ENCODE measurements around the gene LHX4. TPM values are rescaled to one million over a fixed set of nuclear protein-coding genes. Genes with fewer than 3 reads are reported as not detected.

LHX4 gene
- total and polyA plus RNA-seq, 4 donors: under 0.01 to 0.19 (median 0.05) TPM

- Histone ChIP-seq H3K9ac (ENCODE audit: low read depth in 1 of 2, low read length in 2 of 2) (no peak overlapping the region), H3K4me3 (ENCODE audit: low read depth in 1 of 3, low read length in 3 of 3) (no peak overlapping the region), H3K36me3 (ENCODE audit: control insufficient read depth in 4 of 4, insufficient read depth in 3 of 4, low read depth in 1 of 4, low read length in 3 of 4) (no peaks in the 10 kb centered on the region), H3K4me1 (ENCODE audit: control insufficient read depth in 4 of 4, insufficient read depth in 4 of 4, low read length in 3 of 4) (peaks cover 0 to 6% (median 0%) of the 10 kb centered on the region in 4 donors), H3K9me3 (ENCODE audit: control insufficient read depth in 4 of 4, low read length in 3 of 4) (no peaks in the 10 kb centered on the region), H3K27me3 (ENCODE audit: control insufficient read depth in 4 of 4, insufficient read depth in 4 of 4, low read length in 3 of 4) (no peaks in the 10 kb centered on the region), H3K27ac (ENCODE audit: low read depth in 1 of 2, low read length in 2 of 2) (no peak overlapping the region)
- DNase-seq (ENCODE audit: low spot score): no peak
- TF ChIP-seq HNF4A (conservative IDR thresholded peaks at IDR 0.05) (no peak), FOXA1 (IDR thresholded peaks at IDR 0.05) (no peak), JUND (IDR thresholded peaks at IDR 0.05) (no peak), EGR1 (IDR thresholded peaks at IDR 0.05; ENCODE audit: low read depth in 2 of 2) (no peak), RXRA (IDR thresholded peaks at IDR 0.05) (no peak), SP1 (IDR thresholded peaks at IDR 0.05) (no peak), GABPA (IDR thresholded peaks at IDR 0.05 in 1 of 2, conservative IDR thresholded peaks at IDR 0.05 in 1 of 2) (no peak), REST (IDR thresholded peaks at IDR 0.05) (no peak), NR2F2 (IDR thresholded peaks at IDR 0.05) (no peak), YY1 (IDR thresholded peaks at IDR 0.05) (no peak), FOXA2 (IDR thresholded peaks at IDR 0.05) (no peak), HNF4G (IDR thresholded peaks at IDR 0.05) (no peak), RAD21 (IDR thresholded peaks at IDR 0.05) (no peak), TAF1 (conservative IDR thresholded peaks at IDR 0.05) (no peak)
- TF ChIP-seq, protein P1, sequence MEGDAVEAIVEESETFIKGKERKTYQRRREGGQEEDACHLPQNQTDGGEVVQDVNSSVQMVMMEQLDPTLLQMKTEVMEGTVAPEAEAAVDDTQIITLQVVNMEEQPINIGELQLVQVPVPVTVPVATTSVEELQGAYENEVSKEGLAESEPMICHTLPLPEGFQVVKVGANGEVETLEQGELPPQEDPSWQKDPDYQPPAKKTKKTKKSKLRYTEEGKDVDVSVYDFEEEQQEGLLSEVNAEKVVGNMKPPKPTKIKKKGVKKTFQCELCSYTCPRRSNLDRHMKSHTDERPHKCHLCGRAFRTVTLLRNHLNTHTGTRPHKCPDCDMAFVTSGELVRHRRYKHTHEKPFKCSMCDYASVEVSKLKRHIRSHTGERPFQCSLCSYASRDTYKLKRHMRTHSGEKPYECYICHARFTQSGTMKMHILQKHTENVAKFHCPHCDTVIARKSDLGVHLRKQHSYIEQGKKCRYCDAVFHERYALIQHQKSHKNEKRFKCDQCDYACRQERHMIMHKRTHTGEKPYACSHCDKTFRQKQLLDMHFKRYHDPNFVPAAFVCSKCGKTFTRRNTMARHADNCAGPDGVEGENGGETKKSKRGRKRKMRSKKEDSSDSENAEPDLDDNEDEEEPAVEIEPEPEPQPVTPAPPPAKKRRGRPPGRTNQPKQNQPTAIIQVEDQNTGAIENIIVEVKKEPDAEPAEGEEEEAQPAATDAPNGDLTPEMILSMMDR (IDR thresholded peaks at IDR 0.05; ENCODE audit: low read depth, low read length, missing input control): no peak
- TF ChIP-seq, protein P2, sequence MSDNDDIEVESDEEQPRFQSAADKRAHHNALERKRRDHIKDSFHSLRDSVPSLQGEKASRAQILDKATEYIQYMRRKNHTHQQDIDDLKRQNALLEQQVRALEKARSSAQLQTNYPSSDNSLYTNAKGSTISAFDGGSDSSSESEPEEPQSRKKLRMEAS (IDR thresholded peaks at IDR 0.05): no peak
- TF ChIP-seq, protein P3, sequence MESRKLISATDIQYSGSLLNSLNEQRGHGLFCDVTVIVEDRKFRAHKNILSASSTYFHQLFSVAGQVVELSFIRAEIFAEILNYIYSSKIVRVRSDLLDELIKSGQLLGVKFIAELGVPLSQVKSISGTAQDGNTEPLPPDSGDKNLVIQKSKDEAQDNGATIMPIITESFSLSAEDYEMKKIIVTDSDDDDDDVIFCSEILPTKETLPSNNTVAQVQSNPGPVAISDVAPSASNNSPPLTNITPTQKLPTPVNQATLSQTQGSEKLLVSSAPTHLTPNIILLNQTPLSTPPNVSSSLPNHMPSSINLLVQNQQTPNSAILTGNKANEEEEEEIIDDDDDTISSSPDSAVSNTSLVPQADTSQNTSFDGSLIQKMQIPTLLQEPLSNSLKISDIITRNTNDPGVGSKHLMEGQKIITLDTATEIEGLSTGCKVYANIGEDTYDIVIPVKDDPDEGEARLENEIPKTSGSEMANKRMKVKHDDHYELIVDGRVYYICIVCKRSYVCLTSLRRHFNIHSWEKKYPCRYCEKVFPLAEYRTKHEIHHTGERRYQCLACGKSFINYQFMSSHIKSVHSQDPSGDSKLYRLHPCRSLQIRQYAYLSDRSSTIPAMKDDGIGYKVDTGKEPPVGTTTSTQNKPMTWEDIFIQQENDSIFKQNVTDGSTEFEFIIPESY (IDR thresholded peaks at IDR 0.05): no peak
- TF ChIP-seq, protein P4, sequence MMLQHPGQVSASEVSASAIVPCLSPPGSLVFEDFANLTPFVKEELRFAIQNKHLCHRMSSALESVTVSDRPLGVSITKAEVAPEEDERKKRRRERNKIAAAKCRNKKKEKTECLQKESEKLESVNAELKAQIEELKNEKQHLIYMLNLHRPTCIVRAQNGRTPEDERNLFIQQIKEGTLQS (IDR thresholded peaks at IDR 0.05): no peak
- 100% methylated on average over 2 of the region's 2 CpGs for WGBS
Measured at GRCh38 chr1:180294711-180295110, 64.6 kb downstream of the LHX4 start.

Measured in liver (tissue), 9 donors.